ENCODE results near the gene NET1.
A peak's percentile ranks its signal among the peaks of the same experiment; 100 is the strongest.
"Not testable (repeated sequence)": the region's sequence is repeated elsewhere in the genome, so short reads cannot be mapped to it uniquely, and the experiment has no call there.

The NET1 gene

DNA sequence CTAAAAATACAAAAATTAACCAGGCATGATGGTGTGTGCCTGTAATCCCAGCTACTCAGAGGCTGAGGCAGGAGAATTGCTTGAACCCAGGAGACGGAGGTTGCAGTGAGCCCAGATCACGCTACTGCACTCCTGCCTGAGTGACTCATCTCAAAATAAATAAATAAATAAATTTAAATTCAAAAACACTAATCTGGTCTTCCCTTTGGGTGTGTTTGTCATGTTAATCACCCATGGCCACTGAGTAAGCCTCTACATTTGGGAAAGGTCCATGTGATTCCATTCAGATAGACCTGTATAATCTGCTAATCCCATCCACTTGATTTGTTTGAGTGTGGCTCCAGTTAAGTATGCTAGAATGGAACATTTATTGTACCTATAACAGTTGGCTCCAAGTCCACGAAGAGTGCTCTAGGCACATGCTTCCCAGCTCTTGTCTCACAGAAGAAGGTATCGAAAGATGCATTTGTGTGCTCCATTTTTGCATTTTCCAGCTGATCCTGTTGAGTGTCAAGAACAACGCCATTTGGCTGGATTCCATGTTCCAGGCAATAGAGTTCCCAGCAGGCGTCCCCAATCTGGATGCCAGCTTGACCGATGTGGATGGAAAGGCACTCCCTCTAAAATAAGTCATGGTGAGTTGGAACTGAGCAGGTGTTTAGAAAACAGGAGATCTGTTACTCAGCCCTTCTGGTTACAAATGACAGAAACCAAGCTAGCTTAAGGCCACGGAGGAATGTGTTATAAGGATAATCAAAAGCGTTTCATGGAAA, 11.7 kb upstream of the NET1 start:
- DNase-seq (ENCODE audit: low spot score) = no peak

DNA sequence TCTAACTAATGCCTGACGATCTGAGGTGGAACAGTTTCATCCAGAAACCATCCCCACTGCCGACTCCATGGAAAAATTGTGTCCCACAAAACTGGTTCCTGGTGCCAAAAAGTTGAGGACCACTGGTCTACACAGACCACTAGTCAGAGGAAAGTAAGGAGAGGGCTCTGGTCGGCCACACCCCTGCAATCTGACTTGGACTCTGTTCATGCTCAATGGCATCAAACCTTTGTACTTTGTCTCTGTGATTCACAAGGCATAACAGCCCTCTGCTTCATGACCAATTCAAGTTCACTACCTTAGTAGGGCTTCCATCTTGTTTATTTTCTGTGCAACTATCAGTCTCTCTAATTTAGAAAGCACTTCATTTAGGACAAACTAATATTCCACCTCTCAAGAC, 9.6 kb upstream of the NET1 start:
- no peak for DNase-seq (ENCODE audit: low spot score)

DNA sequence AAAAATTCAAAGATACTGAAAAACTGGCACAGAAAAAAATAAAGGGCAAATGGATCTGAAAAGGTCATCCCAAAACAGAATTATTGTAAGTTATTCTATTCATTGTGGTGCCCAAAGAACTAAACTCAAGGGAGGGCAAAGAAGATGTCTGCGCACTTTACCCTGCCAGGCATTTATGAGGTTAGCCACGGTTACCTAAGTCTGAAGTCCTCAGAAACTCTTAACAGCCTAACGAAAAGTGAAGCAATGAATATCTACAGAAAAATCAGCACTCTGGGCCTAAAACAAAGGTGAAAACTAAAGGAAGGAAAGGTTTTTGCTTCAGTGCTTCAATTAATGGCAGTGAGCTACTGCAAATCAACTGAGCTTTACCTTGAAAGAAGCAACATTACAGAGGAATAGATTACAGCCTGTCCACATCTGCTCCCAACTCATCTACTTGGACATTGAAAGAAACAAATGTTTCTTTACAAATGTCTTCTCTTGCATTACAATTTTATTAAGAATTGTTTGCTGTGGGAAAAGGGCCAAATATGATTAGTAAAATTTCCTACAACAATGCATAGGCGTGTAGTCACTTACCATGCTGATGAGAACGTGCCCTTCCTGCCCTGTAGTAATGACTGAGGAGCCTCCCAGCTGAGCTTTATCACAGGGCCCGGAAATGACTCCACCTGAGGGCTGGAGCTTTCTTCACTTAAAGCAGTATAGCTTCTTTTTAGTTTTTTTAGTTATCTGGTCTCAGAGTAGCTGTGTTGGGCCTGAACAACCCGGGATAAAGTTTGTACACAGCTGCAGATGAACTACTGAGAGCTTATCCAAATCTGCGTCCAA, 7.9 kb upstream of the NET1 start, which contains the start of gene TUBAL3:
Gene TUBAL3, minus strand, starts transcription at position 621 of the 834 bp plus-strand sequence. Its CDS starts 36 bp downstream, at position 585.
- peak; percentile 23 for DNase-seq (ENCODE audit: low spot score)

DNA sequence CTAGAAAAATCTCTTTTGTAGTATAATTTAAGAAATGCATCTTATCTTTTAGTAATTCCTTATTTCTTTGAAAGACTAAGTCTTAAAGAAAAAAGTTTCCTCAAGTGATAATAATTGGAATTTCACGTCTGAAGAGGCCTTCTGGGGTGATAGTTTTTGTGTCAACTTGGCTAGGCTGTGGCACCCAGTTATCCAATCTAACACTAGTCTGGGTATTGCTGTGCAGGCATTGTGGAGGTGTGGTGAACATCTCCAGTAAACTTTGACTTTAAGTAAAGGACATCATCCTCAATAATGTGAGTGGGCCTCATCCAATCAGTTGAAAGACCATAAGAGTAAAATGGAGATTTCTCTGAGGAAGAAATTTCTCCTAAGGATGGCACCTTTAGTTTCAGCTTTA, 5.4 kb upstream of the NET1 start:
- no peak for DNase-seq (ENCODE audit: low spot score)

GRCh38 chr10:5410787-5411186, 1.6 kb upstream of the NET1 start:
- DNase-seq (ENCODE audit: low spot score) = not testable (repeated sequence)

- DNase-seq (ENCODE audit: low spot score) = no peak
Observed at GRCh38 chr10:5411941-5412276, 448 bp upstream of the NET1 start.

GRCh38 chr10:5413012-5413938, 918 bp downstream of the NET1 start:
- DNase-seq (ENCODE audit: low spot score) = peak; percentile 61

GRCh38 chr10:5416981-5417380, 4.6 kb downstream of the NET1 start:
- DNase-seq (ENCODE audit: low spot score) = no peak

- DNase-seq (ENCODE audit: low spot score) = no peak
Observed at GRCh38 chr10:5418584-5418983, 6.2 kb downstream of the NET1 start.

DNA sequence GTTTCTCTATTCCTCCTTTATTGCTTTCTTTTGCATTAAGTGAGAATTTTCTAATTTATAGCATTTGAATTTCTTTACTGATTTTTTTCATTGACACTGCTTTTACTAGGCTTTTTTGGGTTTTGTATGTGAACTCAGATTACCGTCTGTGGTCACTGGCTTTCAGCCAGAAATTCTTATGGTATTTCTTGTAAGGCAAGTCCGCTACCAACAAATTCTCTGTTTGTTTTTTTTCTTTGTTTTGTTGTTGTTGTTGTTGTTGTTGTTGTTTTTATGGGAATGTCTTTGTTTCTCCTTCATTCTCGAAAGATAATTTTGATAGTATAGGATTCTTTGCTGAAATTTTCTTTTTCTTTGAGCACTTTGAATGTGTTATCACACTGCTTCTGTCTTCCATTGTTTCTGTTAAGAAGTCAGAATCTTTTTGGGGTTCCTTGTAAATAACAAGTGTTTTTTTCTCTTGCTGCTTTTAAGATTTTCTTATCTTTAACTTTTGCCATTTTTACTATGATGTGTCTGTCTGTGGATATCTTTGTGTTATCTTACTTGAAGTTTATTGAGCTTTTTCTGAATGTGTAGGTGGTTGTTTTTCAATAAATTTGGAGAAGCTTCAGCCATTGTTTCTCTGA, 7.2 kb downstream of the NET1 start:
- DNase-seq (ENCODE audit: low spot score) = no peak

DNA sequence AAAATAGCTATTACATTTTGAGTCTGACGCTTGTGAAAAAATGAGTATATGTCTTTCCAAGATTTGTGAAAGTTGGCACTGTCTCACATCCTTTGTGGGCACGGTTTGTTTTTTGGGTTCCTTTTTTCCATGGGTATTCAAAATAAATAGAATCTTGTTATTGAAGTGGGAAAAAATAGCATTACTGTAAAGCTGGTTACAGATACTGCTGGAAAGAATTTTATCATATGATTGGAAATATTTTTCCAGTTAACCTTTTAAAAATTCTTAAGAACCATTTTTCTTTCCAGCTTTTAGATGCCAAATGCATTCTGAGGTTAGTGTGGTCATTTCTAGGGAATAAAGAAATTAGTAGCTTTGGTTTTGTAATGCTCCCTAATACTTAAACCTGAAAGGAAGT, 11.4 kb downstream of the NET1 start:
- no peak for DNase-seq (ENCODE audit: low spot score)

GRCh38 chr10:5424751-5425150, 12.4 kb downstream of the NET1 start:
- no peak for DNase-seq (ENCODE audit: low spot score)

- DNase-seq (ENCODE audit: low spot score) = no peak
Observed at GRCh38 chr10:5428133-5428532, 15.8 kb downstream of the NET1 start.

DNA sequence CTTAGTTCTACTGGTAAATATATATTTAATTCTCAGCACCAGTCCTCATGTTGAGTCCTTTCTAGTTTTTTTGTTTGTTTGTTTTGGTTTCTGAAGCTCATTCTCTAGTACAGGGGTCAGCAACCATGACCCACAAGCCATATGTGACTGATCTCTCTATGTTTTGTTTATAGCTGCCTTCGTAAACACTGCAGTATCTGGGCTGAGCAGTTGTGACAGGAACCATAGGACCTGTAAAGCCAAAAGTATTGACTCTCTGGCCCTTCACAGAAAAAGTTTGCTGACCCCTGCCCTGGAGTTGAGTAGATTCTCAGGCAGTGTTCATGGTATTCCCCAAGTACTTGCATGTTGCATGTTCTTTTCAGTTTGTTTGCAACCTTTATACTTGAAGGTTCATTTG, 20.8 kb downstream of the NET1 start:
- DNase-seq (ENCODE audit: low spot score) = no peak

DNA sequence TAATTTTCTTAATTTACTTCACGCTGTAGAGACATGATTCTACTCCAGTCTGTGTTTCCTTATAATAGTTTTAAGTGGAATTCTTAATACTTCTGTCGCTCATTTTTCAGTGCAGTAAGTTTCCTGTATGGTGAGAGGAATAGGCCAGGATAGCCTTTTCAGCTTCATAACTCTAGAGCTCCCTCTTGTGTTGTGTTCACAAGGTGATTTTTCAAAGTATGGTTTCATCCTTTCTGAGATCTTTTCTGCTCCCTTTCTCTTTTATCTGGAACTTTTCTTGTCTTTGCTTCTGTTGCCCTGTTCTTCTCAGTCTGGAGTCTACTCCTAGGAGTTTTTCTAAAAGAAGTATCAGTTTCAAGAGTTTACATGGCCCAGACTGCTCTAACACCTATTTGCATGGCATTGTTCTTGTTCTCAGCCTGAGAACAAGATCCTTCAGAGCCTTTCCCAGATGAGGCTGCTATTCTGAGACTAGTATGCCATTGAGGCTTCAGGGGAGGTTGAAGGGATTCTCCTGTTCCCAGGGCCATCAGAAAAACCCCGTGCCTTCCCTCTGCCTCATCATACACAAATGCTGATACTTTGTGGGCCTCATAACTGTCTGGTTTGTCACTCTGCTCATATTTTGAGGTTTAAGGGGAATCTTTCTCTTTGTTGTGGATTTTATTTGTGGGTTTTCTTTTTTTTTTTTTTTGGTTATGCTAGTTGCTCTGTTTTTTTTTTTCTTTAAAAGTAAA, 21.8 kb downstream of the NET1 start:
- peak; percentile 47 for DNase-seq (ENCODE audit: low spot score)

- no peak for DNase-seq (ENCODE audit: low spot score)
Observed at GRCh38 chr10:5435328-5435727, 23.0 kb downstream of the NET1 start.

DNA sequence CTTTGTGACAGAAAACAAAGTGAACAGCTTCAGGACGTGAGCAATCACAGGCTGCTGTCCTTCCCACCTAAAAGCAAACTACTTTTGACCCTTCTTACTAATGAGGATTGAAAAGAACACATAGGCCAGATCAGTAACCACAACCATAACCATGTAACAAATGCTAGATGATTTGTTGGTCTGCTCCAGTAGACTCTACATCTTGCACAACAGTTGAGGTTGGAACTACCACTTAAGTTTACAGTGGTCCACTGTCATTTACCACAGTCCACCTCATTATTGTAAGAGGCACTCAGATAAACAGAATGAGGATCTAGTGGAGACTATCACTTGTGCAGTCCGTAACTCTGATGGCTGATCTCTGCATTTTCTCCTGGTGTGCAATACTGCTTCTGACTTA, 27.8 kb downstream of the NET1 start:
- DNase-seq (ENCODE audit: low spot score) = no peak

DNA sequence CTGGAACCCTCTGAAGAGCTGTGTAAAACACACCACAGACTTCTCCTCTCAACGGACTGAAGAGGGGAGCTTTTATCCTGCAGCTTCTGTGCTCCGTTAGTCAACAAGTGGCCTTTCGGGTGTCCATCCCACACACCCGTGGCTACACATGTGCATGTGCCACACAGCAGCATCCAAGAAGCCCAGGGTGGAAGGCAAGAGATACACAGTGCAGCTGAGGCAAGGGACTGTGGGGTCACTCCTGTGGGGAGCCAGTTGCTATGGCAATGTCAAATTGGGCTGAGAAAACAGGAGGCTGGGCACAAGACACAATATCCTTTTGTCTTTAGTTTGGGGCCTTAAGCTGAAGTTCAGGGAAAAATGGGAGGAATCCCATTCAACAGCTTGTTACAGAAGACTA, 28.7 kb downstream of the NET1 start:
- DNase-seq (ENCODE audit: low spot score) = no peak

- peak; percentile 69 for DNase-seq (ENCODE audit: low spot score)
Observed at GRCh38 chr10:5442065-5442989, 30.0 kb downstream of the NET1 start.

GRCh38 chr10:5442990-5443370, 30.6 kb downstream of the NET1 start:
- DNase-seq (ENCODE audit: low spot score) = no peak

Measured in SW480 (cell line).